HG03354 (cell line): ENCODE measurements around the gene DBNL.

ENCODE experiments used
- ATAC-seq: cut with Tn5 transposase; IDR thresholded peaks from one replicate; pipeline ENCODE4 v1.9.1; 2021; ENCODE audit warnings: mild to moderate bottlenecking; ENCODE audit not compliant: unreplicated experiment, poor library complexity, severe bottlenecking

Gene DBNL

GRCh38 chr7:44040493-44040891 is 4.0 kb upstream of the DBNL start:
- ATAC-seq = peak; percentile 48

- no peak for ATAC-seq
These were observed 2.3 kb upstream of the DBNL start for GRCh38 chr7:44042221-44042620.

- ATAC-seq = no peak
These were observed 600 bp upstream of the DBNL start for GRCh38 chr7:44043902-44044301.

- ATAC-seq = no peak
These were observed 918 bp downstream of the DBNL start for GRCh38 chr7:44045226-44046014.

GRCh38 chr7:44046321-44047061 is 2.0 kb downstream of the DBNL start:
- peak; percentile 62 for ATAC-seq

- no peak for ATAC-seq
These were observed 3.7 kb downstream of the DBNL start for GRCh38 chr7:44048031-44048795.

GRCh38 chr7:44050121-44050914 is 5.8 kb downstream of the DBNL start:
- no peak for ATAC-seq

GRCh38 chr7:44050915-44051560 is 6.5 kb downstream of the DBNL start:
- ATAC-seq = no peak

- no peak for ATAC-seq
These were observed 7.2 kb downstream of the DBNL start for GRCh38 chr7:44051611-44052220.

- no peak for ATAC-seq
These were observed 8.4 kb downstream of the DBNL start for GRCh38 chr7:44052771-44053365.

- ATAC-seq = no peak
These were observed 12.2 kb downstream of the DBNL start for GRCh38 chr7:44056681-44057080.

- no peak for ATAC-seq
These were observed 12.8 kb downstream of the DBNL start for GRCh38 chr7:44057181-44057848.

GRCh38 chr7:44057849-44058758 is 13.6 kb downstream of the DBNL start:
- no peak for ATAC-seq

- ATAC-seq = no peak
These were observed 14.3 kb downstream of the DBNL start for GRCh38 chr7:44058759-44059218.

- no peak for ATAC-seq
These were observed 15.0 kb downstream of the DBNL start for GRCh38 chr7:44059219-44060090.
